GM12878 (cell line): ENCODE results near the gene NUP50. TPM values are rescaled to one million over a fixed set of nuclear protein-coding genes. Genes with fewer than 3 reads are reported as not detected.
"Not testable (repeated sequence)": the region's sequence is repeated elsewhere in the genome, so short reads cannot be mapped to it uniquely, and the experiment has no call there.

Source experiments
- ATAC-seq: fragments of 200-7000 bp; cut with Tn5 transposase; 3 replicates; pipeline ENCODE4 v1.9.1; 2020; ENCODE audit warnings: mild to moderate bottlenecking, moderate library complexity
- BruUV-seq: library from RNA; stranded (reverse); fragments of 400-500 nt; replicated peaks from 2 replicates; lab custom pipeline; 2021; lab: Mats Ljungman, UMichigan
- CTCF ChIA-PET: fragments of 300-600 bp; sonication (Branson Sonifier 250); formaldehyde crosslinking; extraction: SDS; loops from one replicate; lab custom pipeline; 2021; ENCODE audit warnings: inconsistent platforms; lab: Yijun Ruan, JAX
- POLR2A ChIA-PET: fragments of 350-600 bp; formaldehyde crosslinking; extraction: SDS; loops from one replicate; lab custom pipeline; 2021; ENCODE audit warnings: inconsistent platforms; lab: Charles Lee
- RAD21 ChIA-PET: fragments of 300-600 bp; sonication (Branson Sonifier 250); formaldehyde crosslinking; loops from one replicate; lab custom pipeline; 2023; ENCODE audit warnings: antibody characterized with exemption; ENCODE audit not compliant: unreplicated experiment; lab: Charles Lee
- SMC1A ChIA-PET: fragments of 300-600 bp; sonication (Branson Sonifier 250); formaldehyde crosslinking; loops from one replicate; lab custom pipeline; 2023; ENCODE audit not compliant: unreplicated experiment, uncharacterized antibody; lab: Charles Lee
- DNase-seq: peaks from one replicate; pipeline ENCODE4 v3.0.0-alpha.2; 2011; ENCODE audit warnings: low read depth, low spot score
- FAIRE-seq: peaks from 3 replicates; lab custom pipeline; 2011; peaks lifted over from hg19 to GRCh38; lab: Jason Lieb, UNC
- H2AFZ ChIP-seq: 2 replicates; pipeline ENCODE4 v1.6.0; 2011; ENCODE audit warnings: low read depth, low read length, control low read depth; ENCODE audit not compliant: control insufficient read depth
- H3K27ac ChIP-seq: 2 replicates; pipeline ENCODE4 v1.5.1; 2011; ENCODE audit warnings: control low read depth; ENCODE audit not compliant: control insufficient read depth, insufficient read depth
- H3K27me3 ChIP-seq, 2 experiments: replicated peaks in 1 of 2; 2 replicates each; pipeline versions ENCODE4 v1.6.0 to v1.6.1; 2011; ENCODE audit warnings: low read length in 1 of 2; ENCODE audit not compliant: control insufficient read depth in 2 of 2, insufficient read depth in 2 of 2
- H3K36me3 ChIP-seq, 2 experiments: 2 replicates each; pipeline ENCODE4 v1.5.1; 2011; ENCODE audit warnings: low read length in 1 of 2; ENCODE audit not compliant: control insufficient read depth in 2 of 2, insufficient read depth in 2 of 2
- H3K4me1 ChIP-seq: 2 replicates; pipeline ENCODE4 v1.6.1; 2011; ENCODE audit warnings: mild to moderate bottlenecking, low read length, moderate library complexity, mixed read lengths; ENCODE audit not compliant: control insufficient read depth, insufficient read depth
- H3K4me2 ChIP-seq: 2 replicates; pipeline ENCODE4 v1.6.0; 2011; ENCODE audit warnings: control low read depth; ENCODE audit not compliant: control insufficient read depth, insufficient read depth
- H3K4me3 ChIP-seq: fragments of 200-600 bp; sonication (generic); 2 replicates; pipeline ENCODE4 v1.5.1; 2016
- H3K79me2 ChIP-seq: 2 replicates; pipeline ENCODE4 v1.6.0; 2011; ENCODE audit warnings: low read length; ENCODE audit not compliant: control insufficient read depth, insufficient read depth
- H3K9ac ChIP-seq: 2 replicates; pipeline ENCODE4 v1.8.0; 2011; ENCODE audit warnings: low read length, control low read depth, mixed read lengths; ENCODE audit not compliant: control insufficient read depth, insufficient read depth
- H3K9me3 ChIP-seq: replicated peaks from 3 replicates; pipeline ENCODE4 v1.5.1; 2011; ENCODE audit warnings: mild to moderate bottlenecking, low read length; ENCODE audit not compliant: control insufficient read depth, insufficient read depth
- H4K20me1 ChIP-seq: 2 replicates; pipeline ENCODE4 v1.6.0; 2011; ENCODE audit not compliant: control insufficient read depth, insufficient read depth
- GABPA ChIP-seq: IDR thresholded peaks from 2 replicates; pipeline ENCODE4 v1.6.1; 2014; ENCODE audit warnings: antibody characterized with exemption, low read depth, mild to moderate bottlenecking, inconsistent platforms
- RAD21 ChIP-seq: IDR thresholded peaks from 2 replicates; pipeline ENCODE4 v1.6.1; 2011; ENCODE audit warnings: mild to moderate bottlenecking, low read depth, low read length, moderate library complexity; ENCODE audit not compliant: insufficient read depth
- SUPT20H ChIP-seq: IDR thresholded peaks from 2 replicates; pipeline ENCODE4 v1.6.1; 2011; ENCODE audit warnings: low read depth, mild to moderate bottlenecking, low read length, moderate library complexity, borderline replicate concordance; ENCODE audit not compliant: control insufficient read depth
- WGBS: methylation state at CpG from one replicate; pipeline ENCODE4 v1.1.6; 2016; ENCODE audit warnings: low lambda C conversion rate; ENCODE audit not compliant: insufficient replicate concordance, insufficient coverage; ENCODE audit errors: missing lambda C conversion rate; 5-methylcytosine and 5-hydroxymethylcytosine counted together
- in situ Hi-C: fragments of 300-500 bp; cut with MboI; formaldehyde crosslinking; loops from 9 replicates; pipeline ENCODE4 v1.14.3; 2018; ENCODE audit warnings: mixed read lengths
- intact Hi-C: fragments of 100-400 bp; cut with micrococcal nuclease; formaldehyde crosslinking; loops from one replicate; pipeline ENCODE4 v1.14.2; 2022; ENCODE audit not compliant: unreplicated experiment
- polyA plus RNA-seq, 11 experiments: library from polyadenylated mRNA; depleted of rRNA in 4 of 11; unstranded in 6 of 11; stranded (reverse) in 5 of 11; fragments of >200 nt; fragmentation: Nextera tagmentation in 4 of 11; fragmentation: Illumina TruSeq in 1 of 11; extraction: Ambion mirVana in 4 of 11; extraction: Trizol in 1 of 11; gene quantifications; 1 replicate in 1 of 11; 2 replicates in 10 of 11; pipeline versions ENCODE4 v1.2.1 to v1.2.3, GENCODE V29; 2011 to 2016; ENCODE audit warnings: inconsistent platforms in 2 of 11, missing spikeins in 2 of 11, low read depth in 1 of 11
- total RNA-seq, 4 experiments: library from RNA; depleted of rRNA in 3 of 4; stranded (reverse); fragments of >200 nt in 3 of 4; fragmentation: Illumina TruSeq in 1 of 4; extraction: Trizol in 1 of 4; gene quantifications; 2 replicates each; pipeline versions ENCODE4 v1.2.1 to v1.2.3, GENCODE V29; 2013 to 2021
- TF ChIP-seq, protein P1 (sequence below): IDR thresholded peaks from 2 replicates; pipeline ENCODE4 v1.6.1; 2012; ENCODE audit warnings: improper control_type of control experiment, low read depth, low read length; ENCODE audit not compliant: insufficient replicate concordance

Gene NUP50
- total and polyA plus RNA-seq, 10 of the 15 experiments (the other 5 are each of a cell fraction or from before 2014, with no cell fraction given), result 36.8 to 125 (median 78.8) TPM

DNA sequence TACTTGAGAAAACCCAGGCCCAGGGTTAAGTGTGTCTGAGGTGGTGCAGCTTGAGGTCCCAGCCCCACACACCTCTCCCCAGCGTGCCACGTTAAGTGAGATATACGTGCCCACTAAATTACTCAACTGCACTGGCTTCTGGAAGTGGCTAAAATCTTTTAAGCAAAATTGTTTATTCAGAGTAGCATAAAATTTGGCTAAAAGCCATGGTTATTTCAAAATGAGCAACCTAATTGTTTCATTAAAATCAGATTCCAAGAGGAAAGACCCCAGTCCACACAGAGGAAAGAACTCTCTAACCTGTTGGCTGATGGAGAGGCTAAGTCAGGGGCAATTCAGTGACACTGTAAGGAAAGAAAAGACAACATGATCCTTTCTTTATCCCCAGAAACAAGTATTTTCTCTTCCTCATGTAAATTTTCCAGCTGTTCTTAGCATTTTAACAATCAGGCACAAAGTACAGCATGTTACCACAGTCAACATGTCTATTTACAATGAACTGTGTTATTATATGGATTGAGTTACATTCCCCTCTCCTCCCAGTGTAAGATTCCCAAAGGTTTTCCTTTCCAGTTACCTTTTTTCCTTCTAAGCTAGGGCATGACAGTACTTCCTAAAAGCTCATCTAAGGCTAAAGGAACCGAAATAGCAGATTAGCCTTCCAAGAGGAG is 26.6 kb downstream of the NUP50 start (continued):
- TF ChIP-seq, protein P1, sequence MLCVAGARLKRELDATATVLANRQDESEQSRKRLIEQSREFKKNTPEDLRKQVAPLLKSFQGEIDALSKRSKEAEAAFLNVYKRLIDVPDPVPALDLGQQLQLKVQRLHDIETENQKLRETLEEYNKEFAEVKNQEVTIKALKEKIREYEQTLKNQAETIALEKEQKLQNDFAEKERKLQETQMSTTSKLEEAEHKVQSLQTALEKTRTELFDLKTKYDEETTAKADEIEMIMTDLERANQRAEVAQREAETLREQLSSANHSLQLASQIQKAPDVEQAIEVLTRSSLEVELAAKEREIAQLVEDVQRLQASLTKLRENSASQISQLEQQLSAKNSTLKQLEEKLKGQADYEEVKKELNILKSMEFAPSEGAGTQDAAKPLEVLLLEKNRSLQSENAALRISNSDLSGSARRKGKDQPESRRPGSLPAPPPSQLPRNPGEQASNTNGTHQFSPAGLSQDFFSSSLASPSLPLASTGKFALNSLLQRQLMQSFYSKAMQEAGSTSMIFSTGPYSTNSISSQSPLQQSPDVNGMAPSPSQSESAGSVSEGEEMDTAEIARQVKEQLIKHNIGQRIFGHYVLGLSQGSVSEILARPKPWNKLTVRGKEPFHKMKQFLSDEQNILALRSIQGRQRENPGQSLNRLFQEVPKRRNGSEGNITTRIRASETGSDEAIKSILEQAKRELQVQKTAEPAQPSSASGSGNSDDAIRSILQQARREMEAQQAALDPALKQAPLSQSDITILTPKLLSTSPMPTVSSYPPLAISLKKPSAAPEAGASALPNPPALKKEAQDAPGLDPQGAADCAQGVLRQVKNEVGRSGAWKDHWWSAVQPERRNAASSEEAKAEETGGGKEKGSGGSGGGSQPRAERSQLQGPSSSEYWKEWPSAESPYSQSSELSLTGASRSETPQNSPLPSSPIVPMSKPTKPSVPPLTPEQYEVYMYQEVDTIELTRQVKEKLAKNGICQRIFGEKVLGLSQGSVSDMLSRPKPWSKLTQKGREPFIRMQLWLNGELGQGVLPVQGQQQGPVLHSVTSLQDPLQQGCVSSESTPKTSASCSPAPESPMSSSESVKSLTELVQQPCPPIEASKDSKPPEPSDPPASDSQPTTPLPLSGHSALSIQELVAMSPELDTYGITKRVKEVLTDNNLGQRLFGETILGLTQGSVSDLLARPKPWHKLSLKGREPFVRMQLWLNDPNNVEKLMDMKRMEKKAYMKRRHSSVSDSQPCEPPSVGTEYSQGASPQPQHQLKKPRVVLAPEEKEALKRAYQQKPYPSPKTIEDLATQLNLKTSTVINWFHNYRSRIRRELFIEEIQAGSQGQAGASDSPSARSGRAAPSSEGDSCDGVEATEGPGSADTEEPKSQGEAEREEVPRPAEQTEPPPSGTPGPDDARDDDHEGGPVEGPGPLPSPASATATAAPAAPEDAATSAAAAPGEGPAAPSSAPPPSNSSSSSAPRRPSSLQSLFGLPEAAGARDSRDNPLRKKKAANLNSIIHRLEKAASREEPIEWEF, result no peak
- TF ChIP-seq GABPA (no peak), SUPT20H (no peak), RAD21 (no peak)

DNA sequence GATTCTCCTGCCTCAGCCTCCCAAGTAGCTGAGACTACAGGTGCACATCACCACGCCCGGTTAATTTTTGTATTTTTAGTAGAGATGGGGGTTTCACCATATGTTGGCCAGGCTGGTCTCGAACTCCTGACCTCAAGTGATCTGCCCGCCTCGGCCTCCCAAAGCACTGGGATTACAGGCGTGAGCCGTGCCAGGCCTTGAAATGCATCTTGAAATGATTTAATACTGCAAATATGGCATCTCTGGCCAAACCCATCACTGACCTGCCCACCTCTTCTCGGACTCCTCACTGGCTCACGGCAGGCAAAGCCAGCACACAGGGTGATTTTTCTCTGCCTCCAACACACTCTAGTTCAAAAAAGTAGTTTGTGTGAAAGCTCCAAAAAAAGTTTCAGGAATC is 28.0 kb downstream of the NUP50 start:
- H3K79me2 ChIP-seq, H3K27ac ChIP-seq, H3K4me3 ChIP-seq, H3K9ac ChIP-seq, ATAC-seq, intact Hi-C loops, H3K4me1 ChIP-seq, FAIRE-seq, POLR2A ChIA-PET, in situ Hi-C loops, H3K27me3 ChIP-seq, H2AFZ ChIP-seq, H3K9me3 ChIP-seq, DNase-seq, H4K20me1 ChIP-seq, H3K4me2 ChIP-seq, BruUV-seq: not testable (repeated sequence)
- RAD21 ChIA-PET, result interaction anchor here (1.0 kb wide), 1 partner anchor 27 kb away, joined by 4 read pairs; no protein-coding TSS in a partner anchor
- WGBS, result 94% methylated on average over 9 of the region's 9 CpGs
- SMC1A ChIA-PET, result interaction anchor here (1.4 to 2.4 kb wide), 2 partner anchors 70 to 72 kb away, joined by 3 to 8 read pairs; no protein-coding TSS in a partner anchor
- peaks cover 2 to 25% of the 10 kb centered on the region in 2 experiments; a peak in 2 of 4 replicates for H3K36me3 ChIP-seq
- CTCF ChIA-PET, result interaction anchor here (1.1 to 1.8 kb wide), 3 partner anchors 17 to 243 kb away, joined by 3 to 5 read pairs (median 3); no protein-coding TSS in a partner anchor
